ENCODE data around the gene C19orf12. TPM values are rescaled to one million over a fixed set of nuclear protein-coding genes. Genes with fewer than 3 reads are reported as not detected.

Gene C19orf12
- total RNA-seq, 2 experiments from 2014 or later = 36.5 to 38.8 TPM

- Mint-ChIP-seq H3K27ac (no peak overlapping the region), H3K27me3 (peaks cover 9% of the 10 kb centered on the region), H3K4me1 (no peaks in the 10 kb centered on the region), H3K4me3 (no peak overlapping the region), H3K9me3 (no peaks in the 10 kb centered on the region), H3K36me3 (ENCODE audit: low read depth) (no peaks in the 10 kb centered on the region)
- DNase-seq = no peak
- ChIA-PET POLR2A (no interaction called here), CTCF (interaction anchor here (0.9 kb wide), 1 partner anchor 10 kb away, joined by 3 read pairs; no protein-coding TSS in a partner anchor)
These were observed 34.9 kb upstream of the C19orf12 start for GRCh38 chr19:29750001-29750400.

GRCh38 chr19:29748996-29749849 lies 34.2 kb upstream of the C19orf12 start:
- H3K27ac Mint-ChIP-seq = no peak overlapping the region
- ChIA-PET POLR2A (no interaction called here), CTCF (interaction anchor here (0.5 kb wide), 1 partner anchor 554 kb away, joined by 5 read pairs; no protein-coding TSS in a partner anchor)
- no peak for DNase-seq
- no peaks in the 10 kb centered on the region for H3K36me3 Mint-ChIP-seq (ENCODE audit: low read depth)
- H3K4me3 Mint-ChIP-seq = no peak overlapping the region
- H3K27me3 Mint-ChIP-seq = peaks cover 9% of the 10 kb centered on the region
- H3K9me3 Mint-ChIP-seq = no peaks in the 10 kb centered on the region
- H3K4me1 Mint-ChIP-seq = no peaks in the 10 kb centered on the region

- Mint-ChIP-seq H3K9me3 (no peaks in the 10 kb centered on the region), H3K36me3 (ENCODE audit: low read depth) (no peaks in the 10 kb centered on the region), H3K27ac (no peak overlapping the region), H3K27me3 (peaks cover 6% of the 10 kb centered on the region), H3K4me1 (no peaks in the 10 kb centered on the region), H3K4me3 (no peak overlapping the region)
- ChIA-PET POLR2A (no interaction called here), CTCF (no interaction called here)
- DNase-seq = no peak
These were observed 30.2 kb upstream of the C19orf12 start for GRCh38 chr19:29745253-29745652.

GRCh38 chr19:29743681-29744080 lies 28.6 kb upstream of the C19orf12 start:
- H3K4me1 Mint-ChIP-seq = no peaks in the 10 kb centered on the region
- DNase-seq = no peak
- no peaks in the 10 kb centered on the region for H3K9me3 Mint-ChIP-seq
- H3K36me3 Mint-ChIP-seq (ENCODE audit: low read depth) = no peaks in the 10 kb centered on the region
- no peak overlapping the region for H3K27ac Mint-ChIP-seq
- ChIA-PET CTCF (interaction anchor here (1.7 kb wide), 1 partner anchor 13 kb away, joined by 3 read pairs; no protein-coding TSS in a partner anchor), POLR2A (no interaction called here)
- H3K4me3 Mint-ChIP-seq = no peak overlapping the region
- H3K27me3 Mint-ChIP-seq = no peaks in the 10 kb centered on the region

GRCh38 chr19:29741776-29742175 lies 26.7 kb upstream of the C19orf12 start:
- Mint-ChIP-seq H3K27ac (no peak overlapping the region), H3K9me3 (no peaks in the 10 kb centered on the region), H3K36me3 (ENCODE audit: low read depth) (no peaks in the 10 kb centered on the region), H3K4me3 (no peak overlapping the region), H3K4me1 (no peaks in the 10 kb centered on the region), H3K27me3 (no peaks in the 10 kb centered on the region)
- POLR2A ChIA-PET = interaction anchor here (0.6 kb wide), 1 partner anchor 423 kb away, joined by 3 read pairs; no protein-coding TSS in a partner anchor
- CTCF ChIA-PET = interaction anchor here (1.1 to 1.4 kb wide), 2 partner anchors 11 to 13 kb away, joined by 3 read pairs; no protein-coding TSS in a partner anchor
- DNase-seq = no peak

- H3K9me3 Mint-ChIP-seq = no peaks in the 10 kb centered on the region
- CTCF ChIA-PET = interaction anchor here (1.1 to 1.4 kb wide), 2 partner anchors 11 to 12 kb away, joined by 3 read pairs; no protein-coding TSS in a partner anchor
- POLR2A ChIA-PET = no interaction called here
These were observed 26.2 kb upstream of the C19orf12 start for GRCh38 chr19:29741226-29741625.

GRCh38 chr19:29737461-29738000 lies 22.5 kb upstream of the C19orf12 start:
- Mint-ChIP-seq H3K36me3 (ENCODE audit: low read depth) (no peaks in the 10 kb centered on the region), H3K9me3 (no peaks in the 10 kb centered on the region), H3K27ac (no peak overlapping the region), H3K27me3 (peaks cover 3% of the 10 kb centered on the region), H3K4me3 (no peak overlapping the region), H3K4me1 (no peaks in the 10 kb centered on the region)
- DNase-seq = no peak
- ChIA-PET POLR2A (no interaction called here), CTCF (interaction anchor here (1.4 to 2.3 kb wide), 3 partner anchors 8 to 22 kb away, joined by 3 to 6 read pairs (median 5); no protein-coding TSS in a partner anchor)

More at GRCh38 chr19:29741226-29741625, 26.2 kb upstream of the C19orf12 start:
- no peak for DNase-seq
- Mint-ChIP-seq H3K36me3 (ENCODE audit: low read depth) (no peaks in the 10 kb centered on the region), H3K27ac (no peak overlapping the region), H3K4me1 (no peaks in the 10 kb centered on the region), H3K4me3 (no peak overlapping the region), H3K27me3 (no peaks in the 10 kb centered on the region)

- no peak for DNase-seq
- no peaks in the 10 kb centered on the region for H3K36me3 Mint-ChIP-seq (ENCODE audit: low read depth)
- no peak overlapping the region for H3K27ac Mint-ChIP-seq
- H3K27me3 Mint-ChIP-seq = peaks cover 8% of the 10 kb centered on the region
- ChIA-PET POLR2A (no interaction called here), CTCF (interaction anchor here (0.9 kb wide), 1 partner anchor 136 kb away, joined by 3 read pairs; no protein-coding TSS in a partner anchor)
- no peak overlapping the region for H3K4me3 Mint-ChIP-seq
- no peaks in the 10 kb centered on the region for H3K4me1 Mint-ChIP-seq
- no peaks in the 10 kb centered on the region for H3K9me3 Mint-ChIP-seq
These were observed 20.8 kb upstream of the C19orf12 start for GRCh38 chr19:29735829-29736228.

GRCh38 chr19:29731331-29731850 lies 16.3 kb upstream of the C19orf12 start:
- ChIA-PET CTCF (interaction anchor here (0.5 kb wide), 1 partner anchor 137 kb away, joined by 5 read pairs; no protein-coding TSS in a partner anchor), POLR2A (no interaction called here)
- no peaks in the 10 kb centered on the region for H3K4me1 Mint-ChIP-seq
- H3K36me3 Mint-ChIP-seq (ENCODE audit: low read depth) = no peaks in the 10 kb centered on the region
- no peak overlapping the region for H3K4me3 Mint-ChIP-seq
- no peaks in the 10 kb centered on the region for H3K9me3 Mint-ChIP-seq
- H3K27me3 Mint-ChIP-seq = peaks cover 15% of the 10 kb centered on the region
- DNase-seq = no peak
- no peak overlapping the region for H3K27ac Mint-ChIP-seq

- CTCF ChIA-PET = interaction anchor here (1.0 to 3.6 kb wide), 5 partner anchors 11 to 145 kb away, joined by 3 to 23 read pairs (median 3); no protein-coding TSS in a partner anchor
- DNase-seq = no peak
- H3K27me3 Mint-ChIP-seq = peaks cover 33% of the 10 kb centered on the region
- POLR2A ChIA-PET = no interaction called here
- peaks cover 9% of the 10 kb centered on the region for H3K4me1 Mint-ChIP-seq
- H3K27ac Mint-ChIP-seq = no peak overlapping the region
- no peak overlapping the region for H3K4me3 Mint-ChIP-seq
- H3K9me3 Mint-ChIP-seq = no peaks in the 10 kb centered on the region
- H3K36me3 Mint-ChIP-seq (ENCODE audit: low read depth) = no peaks in the 10 kb centered on the region
These were observed 12.8 kb upstream of the C19orf12 start for GRCh38 chr19:29727906-29728305.

GRCh38 chr19:29724746-29725145 lies 9.7 kb upstream of the C19orf12 start:
- Mint-ChIP-seq H3K27me3 (peaks cover 40% of the 10 kb centered on the region), H3K36me3 (ENCODE audit: low read depth) (no peaks in the 10 kb centered on the region), H3K27ac (no peak overlapping the region), H3K4me3 (no peak overlapping the region), H3K9me3 (no peaks in the 10 kb centered on the region), H3K4me1 (peaks cover 9% of the 10 kb centered on the region)
- DNase-seq = no peak
- ChIA-PET CTCF (interaction anchor here (0.6 to 3.1 kb wide), 3 partner anchors 9 to 66 kb away, joined by 3 to 17 read pairs (median 3); partner anchors contain the start of gene C19orf12), POLR2A (interaction anchor here (0.6 kb wide), 1 partner anchor 133 kb away, joined by 3 read pairs; no protein-coding TSS in a partner anchor)

GRCh38 chr19:29724102-29724641 lies 9.1 kb upstream of the C19orf12 start:
- Mint-ChIP-seq H3K36me3 (ENCODE audit: low read depth) (no peaks in the 10 kb centered on the region), H3K27me3 (peaks cover 38% of the 10 kb centered on the region), H3K27ac (peak overlapping the region; percentile 50), H3K9me3 (no peaks in the 10 kb centered on the region), H3K4me1 (peaks cover 9% of the 10 kb centered on the region), H3K4me3 (peak overlapping the region; percentile 39)
- ChIA-PET CTCF (interaction anchor here (0.6 to 3.1 kb wide), 2 partner anchors 8 to 34 kb away, joined by 3 to 17 read pairs; partner anchors contain the start of gene C19orf12), POLR2A (no interaction called here)
- peak; percentile 32 for DNase-seq

Measured in activated CD4-positive, alpha-beta T cell treated with anti-CD3 and anti-CD28 coated beads, Interleukin-2, amount 10 ng/mL, durations not matched to agents 7 days and 5 days (primary cell).